GM18867 (cell line): Measurements from ENCODE around the gene KRT80.

ENCODE experiments used
- ATAC-seq: cut with Tn5 transposase; IDR thresholded peaks from one replicate; pipeline ENCODE4 v1.9.1; 2021; ENCODE audit warnings: mild to moderate bottlenecking, moderate library complexity; ENCODE audit not compliant: unreplicated experiment

The KRT80 gene

DNA sequence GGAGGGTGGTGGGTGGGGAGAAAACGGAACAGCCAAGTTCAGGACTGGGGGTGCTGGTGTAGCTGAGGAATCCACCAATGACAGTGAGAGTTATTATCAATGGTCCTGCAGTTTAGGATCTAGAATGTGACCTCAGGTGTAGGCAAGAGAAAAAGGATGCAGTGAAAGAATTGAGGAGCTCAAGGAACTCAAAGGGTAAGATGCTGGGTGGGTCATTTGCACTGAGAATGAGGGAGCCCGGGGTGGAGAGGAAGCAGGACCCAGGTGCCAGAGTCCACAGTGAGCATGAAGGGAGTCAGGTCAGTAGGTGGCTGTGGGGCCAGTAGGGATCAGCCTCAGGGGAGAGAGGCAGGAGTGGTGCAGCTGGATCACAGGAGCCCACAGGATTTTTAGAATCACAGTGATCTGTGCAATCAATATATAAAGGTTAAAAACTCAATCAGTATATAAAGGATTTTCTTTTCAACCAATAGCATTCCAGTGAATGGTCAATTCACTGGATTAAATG, 38.1 kb upstream of the KRT80 start:
- no peak for ATAC-seq

DNA sequence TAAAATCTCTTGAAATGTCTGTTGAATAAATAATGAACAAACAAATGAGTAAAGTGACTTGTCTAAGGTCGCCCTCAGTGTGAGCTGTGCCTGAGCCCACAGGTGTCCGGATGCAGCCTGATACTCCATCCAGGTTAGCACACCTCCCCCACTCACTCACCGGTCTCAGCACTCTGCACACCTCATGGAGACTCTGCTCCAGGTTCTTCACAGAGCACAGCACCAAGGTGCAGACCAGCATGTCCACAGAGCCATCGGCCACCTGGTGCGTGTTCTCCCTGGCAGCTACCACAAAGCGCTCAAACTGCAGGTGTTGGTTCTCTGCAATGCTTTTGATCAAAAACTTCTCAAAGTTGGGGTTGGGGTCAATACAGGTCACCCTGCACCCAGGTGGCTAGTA, 37.1 kb upstream of the KRT80 start:
- no peak for ATAC-seq

DNA sequence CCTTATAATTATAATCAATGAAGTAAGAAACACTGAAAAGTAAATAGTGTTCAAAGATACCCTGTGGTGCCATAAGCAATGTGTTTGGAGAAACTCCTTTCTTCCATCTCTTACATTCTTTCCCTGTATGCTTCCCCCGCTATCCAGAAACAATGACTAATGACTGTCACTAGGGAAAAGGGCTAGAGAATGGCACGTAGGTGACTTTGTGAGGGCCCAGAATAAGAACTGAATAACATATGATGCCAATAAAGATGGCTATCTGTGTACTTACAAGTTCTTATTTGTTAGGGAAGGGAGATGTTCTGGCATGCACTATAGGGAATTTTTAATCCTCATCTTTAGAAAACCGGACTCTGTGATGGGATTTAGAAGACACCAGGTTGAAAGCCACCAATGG, 36.6 kb upstream of the KRT80 start:
- no peak for ATAC-seq

DNA sequence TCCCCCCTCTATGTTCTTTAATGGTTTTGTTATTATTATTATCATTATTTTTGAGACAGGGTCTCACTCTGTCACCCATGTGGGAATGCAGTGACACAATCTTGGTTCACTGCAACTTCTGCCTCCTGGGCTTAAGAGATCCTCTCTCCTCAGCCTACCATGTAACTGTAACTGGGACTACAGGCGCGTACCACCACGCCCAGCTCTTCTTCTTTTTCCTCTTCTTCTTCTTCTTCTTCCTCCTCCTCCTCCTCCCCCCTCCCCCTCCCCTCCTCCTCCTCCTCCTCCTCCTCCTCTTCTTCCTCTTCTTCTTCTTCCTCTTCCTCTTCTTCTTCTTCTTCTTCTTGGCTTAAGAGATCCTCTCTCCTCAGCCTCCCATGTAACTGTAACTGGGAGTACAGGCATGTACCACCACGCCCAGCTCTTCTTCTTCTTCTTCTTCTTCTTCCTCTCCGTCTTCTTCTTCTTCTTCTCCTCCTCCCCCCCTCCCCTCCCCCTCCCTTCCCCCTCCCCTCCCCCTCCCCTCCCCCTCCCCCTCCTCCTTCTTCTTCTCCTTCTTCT, 35.9 kb upstream of the KRT80 start:
- ATAC-seq = no peak

DNA sequence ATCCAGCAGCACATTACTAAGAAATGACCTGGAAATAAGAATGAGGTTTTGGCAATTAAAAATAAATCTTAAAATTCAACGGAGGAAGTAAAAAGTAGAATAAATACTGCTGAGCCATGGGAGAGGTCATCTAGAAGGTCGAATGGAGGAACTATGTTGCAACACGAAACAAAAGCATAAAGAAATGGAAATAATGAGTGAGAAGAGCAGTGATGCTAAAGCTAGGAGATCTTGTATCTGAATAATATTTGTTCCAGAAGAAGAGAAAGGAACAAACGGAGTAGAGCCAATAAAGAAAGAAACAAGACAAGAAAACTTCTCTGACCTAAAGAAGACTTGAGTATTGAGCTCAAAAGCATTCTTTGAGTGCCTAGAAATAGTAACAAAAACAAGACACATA, 34.6 kb upstream of the KRT80 start:
- ATAC-seq = no peak

DNA sequence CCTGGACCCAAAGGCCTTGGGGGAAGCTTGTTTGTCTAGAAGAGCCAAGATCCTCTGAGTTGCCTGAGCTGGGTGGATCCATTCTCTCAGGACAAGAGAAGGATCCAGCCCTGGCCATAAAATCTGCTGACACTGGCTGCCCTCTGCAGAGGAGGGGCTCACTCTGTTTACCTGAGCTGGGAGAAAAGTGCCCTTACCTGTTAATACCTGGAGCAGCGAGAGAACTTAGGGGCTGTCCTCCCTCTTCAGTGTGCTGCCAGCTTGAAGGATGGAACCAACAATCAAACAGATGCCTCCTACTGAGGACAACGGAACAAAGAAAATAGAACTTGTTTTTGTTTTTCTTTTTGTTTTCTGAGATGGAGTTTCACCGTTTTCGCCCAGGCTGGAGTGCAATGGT, 33.9 kb upstream of the KRT80 start:
- no peak for ATAC-seq

DNA sequence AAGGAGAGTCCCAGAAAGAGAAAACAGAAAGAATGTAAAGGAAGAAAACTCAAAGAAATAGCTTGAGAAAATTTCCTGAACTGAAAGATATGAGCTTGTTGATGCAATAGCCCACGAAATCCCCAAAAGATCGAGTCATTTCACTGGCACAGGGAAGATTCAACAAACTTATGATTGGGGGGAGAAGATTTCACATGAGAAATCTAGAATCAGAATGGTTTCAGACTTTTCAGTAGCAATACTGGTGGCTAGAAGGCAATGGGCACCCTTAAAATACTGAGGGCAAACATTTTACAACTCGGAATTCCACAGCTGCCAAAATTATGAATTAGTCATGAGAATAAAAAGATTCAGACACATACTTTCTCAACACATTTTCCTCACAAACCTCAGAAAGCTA, 32.3 kb upstream of the KRT80 start:
- ATAC-seq = no peak

DNA sequence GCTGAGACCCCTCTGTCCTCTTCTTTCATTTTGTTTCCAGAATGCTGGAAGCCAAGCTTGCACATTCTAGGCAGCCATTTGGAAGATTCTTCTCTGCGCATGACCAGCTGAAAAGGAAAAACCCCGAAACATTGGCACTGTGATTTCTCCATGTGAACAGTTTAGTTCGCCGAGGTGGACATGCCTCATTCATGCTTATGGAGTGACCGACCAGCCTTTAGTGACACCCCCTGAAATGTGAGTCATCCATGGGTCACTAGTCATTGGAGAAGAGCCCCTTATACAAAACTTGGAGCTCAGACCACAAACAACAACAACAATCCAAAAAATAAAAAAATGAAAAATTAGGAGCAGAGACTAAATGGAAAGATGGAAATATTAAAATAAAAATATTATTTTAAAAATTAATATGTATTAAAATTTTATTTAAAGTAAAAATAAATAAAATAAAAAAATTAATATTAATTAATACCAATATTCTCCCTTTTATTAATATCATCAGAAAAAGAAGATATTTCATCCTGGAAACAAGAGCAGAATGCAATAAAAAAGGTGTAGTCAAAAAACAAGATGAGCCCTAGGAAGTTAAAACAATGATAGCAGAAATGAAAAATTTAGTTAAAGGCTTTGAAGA, 31.7 kb upstream of the KRT80 start:
- ATAC-seq = no peak

DNA sequence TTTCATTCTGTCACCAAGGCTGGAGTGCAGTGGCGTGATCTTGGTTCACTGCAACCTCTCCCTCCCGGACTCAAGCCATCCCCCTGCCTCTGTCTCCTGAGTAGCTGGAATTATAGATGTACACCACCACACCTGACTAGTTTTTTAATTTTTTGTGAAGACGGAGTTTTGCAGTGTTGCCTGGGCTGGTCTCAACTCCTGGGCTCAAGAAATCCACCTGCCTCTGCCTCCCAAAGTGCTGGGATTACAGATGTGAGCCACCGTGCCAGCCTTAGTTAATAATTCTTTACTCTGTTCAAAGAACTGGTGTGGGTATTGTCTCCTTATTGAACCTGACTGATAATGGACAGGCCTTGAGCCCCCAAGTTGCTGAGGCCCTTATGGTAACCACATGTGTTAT, 30.9 kb upstream of the KRT80 start:
- no peak for ATAC-seq

DNA sequence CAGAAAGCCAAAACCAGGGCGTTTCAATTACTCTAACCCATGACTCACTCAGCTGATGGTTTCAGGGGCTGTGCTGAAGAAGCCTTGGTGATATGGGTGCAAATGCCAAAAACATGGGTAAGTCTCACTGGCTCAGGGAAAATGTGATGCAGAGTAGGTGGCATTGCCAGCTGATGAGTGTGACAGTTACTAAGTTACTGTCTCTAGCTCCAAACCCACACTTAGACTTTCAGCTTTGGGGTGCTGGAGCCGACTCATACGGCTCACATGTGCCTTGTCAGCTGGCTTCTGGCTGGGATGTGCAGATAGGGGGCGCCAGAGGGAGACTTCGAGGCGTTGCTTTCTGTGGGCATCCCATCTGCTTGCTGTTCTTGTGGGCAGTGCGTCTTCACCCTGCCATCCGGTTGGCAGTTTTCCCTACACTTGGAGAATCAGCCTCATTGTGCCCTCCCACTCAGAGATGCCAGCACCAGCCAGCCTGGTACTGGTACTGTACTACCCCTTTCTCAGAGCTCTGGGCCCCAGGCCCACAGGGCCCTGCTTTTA, 30.2 kb upstream of the KRT80 start:
- ATAC-seq = no peak

DNA sequence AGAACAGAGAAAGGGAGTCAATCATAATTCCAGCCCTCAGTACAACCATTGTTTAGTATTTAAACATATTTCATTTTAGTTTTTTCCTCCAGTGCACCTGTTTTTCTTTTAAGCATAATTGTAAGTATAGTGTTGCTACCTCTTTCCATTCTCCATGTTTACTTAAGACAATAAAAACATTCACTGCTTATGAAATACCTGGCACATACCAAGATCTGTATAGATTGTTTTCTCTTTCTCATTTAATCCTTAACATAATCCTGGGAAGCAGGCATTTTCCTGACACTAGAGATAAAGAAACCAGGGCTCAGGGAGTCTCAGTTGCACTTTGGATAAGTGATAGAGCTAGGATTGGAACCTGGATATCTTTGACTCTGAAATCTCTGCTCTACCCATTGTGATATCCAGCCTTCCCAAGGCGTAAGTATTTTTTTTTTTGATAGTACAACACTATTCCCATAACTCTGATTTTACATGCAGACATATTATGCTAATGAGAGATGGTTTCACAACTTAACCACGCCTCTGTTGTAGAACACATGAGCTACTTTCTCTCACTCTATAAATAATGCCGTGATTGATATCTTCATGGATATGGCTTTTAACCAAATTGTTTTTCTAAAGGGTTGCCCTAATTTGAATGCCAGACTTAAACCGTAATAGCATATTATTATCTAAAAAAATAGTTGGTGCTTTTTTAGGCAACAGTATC, 29.4 kb upstream of the KRT80 start:
- no peak for ATAC-seq

DNA sequence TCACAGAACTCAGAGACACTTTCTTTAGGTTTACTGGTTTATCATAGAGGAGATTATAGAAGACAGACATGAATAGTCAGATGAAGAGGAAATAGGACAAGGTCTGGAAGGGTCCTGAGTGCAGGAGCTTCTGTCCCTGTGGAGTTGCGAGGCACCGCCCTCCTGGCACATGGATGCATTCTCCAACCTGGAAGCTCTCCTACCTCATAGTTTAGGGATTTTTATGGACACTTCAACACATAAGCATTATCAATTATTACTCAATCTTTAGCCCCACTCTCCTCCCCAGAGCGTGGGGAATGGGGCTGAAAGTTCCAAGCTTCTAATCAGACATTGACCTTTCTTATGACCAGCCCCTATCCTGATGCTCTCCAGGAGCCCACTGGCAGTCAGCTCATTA, 28.7 kb upstream of the KRT80 start:
- ATAC-seq = no peak

DNA sequence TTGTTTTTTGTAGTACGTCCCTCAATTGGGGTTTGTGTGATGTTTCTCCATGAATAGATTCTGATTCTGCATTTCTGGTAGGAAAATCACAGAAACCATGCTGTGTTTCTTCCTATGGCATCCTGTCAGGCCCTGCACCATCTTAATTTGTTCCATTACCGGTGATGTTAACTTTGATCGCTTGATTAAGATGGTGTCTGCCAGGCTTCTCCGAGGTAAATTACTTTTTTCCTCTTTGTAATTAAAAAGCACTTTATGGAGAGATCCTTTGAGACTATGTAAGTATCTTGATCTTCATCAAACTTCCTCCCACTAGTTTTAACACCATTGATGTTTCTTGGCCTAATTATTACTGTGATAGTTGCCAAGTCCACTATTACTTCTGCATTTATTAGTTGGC, 26.2 kb upstream of the KRT80 start:
- no peak for ATAC-seq

DNA sequence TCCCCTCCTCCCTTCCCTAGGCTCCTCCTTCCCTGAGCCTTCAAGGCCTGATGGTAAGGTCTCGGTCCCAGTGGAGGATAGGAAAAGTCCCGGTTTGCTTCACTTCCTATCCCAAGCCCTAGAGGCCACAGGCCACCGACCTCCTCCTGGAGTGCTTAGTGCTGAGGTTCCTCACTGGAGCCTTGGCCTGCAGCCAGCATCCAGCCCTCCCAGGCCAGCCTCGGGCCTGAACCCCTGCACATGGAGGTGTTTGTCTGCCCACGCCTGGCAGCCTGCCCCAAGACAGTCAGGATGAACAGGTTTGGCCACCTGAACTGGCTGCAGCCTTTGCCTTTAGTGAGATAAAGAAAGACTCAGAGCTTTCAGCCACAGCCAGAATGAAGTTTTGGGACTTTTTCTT, 25.4 kb upstream of the KRT80 start:
- no peak for ATAC-seq

DNA sequence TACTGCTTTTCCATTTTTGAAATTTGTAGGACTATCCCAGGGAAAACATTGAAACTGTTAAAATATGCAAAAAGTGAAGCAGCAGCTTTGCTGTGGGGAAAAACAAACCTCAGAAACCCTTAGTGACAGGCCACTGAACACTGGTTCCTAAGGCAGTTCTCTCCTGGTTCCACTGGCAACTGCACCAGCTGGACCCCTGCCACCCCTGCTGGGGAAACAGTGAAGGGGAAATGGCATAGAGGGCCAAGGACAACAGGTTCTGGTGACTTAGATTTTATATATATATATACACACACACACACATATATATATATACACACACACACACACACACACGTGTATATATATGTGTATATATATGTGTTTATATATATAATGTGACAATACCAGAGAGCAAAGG, 25.0 kb upstream of the KRT80 start:
- ATAC-seq = no peak

DNA sequence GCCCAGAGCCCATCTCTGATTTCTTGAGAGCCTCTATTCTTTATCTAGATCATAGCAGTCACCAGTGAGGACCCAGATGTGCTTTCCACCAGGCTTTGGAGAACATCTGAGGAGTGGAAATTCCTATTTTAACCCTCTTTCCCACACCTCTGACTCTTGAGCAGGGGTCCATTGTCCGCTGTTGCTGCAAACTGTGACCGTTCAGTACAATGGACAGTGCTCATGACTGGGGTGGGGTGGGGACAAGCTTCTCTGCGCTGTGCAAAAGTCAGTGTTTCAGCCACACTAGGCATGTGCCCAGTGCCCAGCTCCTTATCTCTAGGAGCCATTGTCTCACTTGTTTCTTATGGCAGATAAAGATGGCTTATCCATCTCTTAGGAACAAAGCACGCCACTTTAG, 24.3 kb upstream of the KRT80 start:
- no peak for ATAC-seq

DNA sequence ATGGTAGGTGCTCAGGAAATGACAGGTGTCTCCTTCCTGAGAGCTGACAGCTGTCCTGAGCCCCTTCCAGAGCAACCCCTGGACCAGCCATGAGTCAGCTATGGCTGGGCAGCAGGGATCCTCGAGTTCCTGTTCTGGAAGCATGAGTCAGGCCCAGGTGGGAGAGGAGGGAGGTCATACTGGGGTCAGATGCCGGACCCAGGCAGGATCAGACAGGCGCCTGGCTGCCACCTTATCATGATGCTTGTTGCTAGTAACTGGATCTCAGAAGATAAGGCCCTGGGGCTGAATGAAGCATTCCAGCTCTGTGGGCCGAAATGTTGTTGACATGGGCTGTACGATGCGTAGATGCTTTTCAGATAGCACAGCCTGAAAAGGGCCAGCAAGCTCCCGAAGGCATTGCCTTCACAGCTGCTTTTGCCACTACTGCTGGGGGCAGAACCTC, 23.8 kb upstream of the KRT80 start:
- ATAC-seq = no peak

DNA sequence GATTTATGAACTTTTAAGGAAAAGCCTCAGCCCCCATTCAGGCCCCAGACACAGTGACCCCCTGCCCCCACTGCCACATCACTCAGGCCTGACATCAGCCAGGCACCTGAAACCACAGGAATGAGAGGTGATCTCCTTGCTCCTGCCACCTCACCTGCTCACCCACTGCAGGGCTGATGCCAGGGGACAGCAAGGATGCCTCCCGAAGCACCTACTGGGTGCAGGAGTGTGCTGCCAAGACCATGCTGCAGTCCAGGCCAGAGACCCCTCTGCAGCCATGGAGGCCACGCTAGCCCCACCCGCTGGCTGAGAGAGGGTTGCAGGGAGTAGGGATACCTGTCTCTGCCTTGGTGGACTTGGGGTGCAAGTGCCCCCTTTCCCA, 22.6 kb upstream of the KRT80 start:
- ATAC-seq = no peak

DNA sequence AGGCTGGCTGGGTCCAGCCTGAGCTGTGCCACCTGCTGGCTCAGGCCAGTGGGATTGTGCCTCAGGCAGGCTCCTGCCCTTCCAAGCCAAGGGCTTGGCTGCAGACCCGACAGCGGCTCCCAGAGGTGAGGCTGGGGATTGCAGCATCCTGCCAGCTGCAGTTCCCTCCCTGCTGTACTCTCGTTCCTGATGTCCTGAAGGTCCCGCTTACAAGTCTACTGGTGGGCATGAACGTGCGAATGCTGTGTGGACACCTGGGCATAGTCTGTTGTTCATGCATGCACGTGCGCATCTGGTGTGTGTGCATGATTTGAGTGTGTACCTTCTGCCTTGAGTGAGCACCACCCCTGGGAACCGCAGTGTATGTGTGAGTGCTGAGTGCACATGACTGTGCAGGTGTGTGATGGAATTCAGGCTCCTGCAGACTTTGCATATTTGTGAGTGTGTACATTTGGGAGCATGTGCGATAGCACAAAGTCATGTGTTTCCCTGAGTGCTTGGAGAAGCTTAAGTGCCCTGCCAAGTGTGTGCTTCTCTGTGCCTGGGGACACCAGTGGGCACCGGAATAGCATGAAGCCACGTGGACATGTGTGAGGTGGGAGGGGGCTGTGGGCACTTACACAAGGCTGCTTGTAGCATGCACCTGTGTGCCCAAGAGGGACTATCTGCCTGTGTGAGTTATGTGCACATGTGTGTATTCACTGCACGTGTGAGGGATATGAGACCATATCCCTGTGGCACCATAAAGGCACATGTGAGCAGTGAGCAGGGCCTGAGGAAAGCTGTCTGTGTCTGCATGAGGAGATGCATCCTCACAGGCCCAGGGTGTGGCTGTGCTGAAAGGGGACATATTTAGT, 22.0 kb upstream of the KRT80 start:
- peak; percentile 54 for ATAC-seq

DNA sequence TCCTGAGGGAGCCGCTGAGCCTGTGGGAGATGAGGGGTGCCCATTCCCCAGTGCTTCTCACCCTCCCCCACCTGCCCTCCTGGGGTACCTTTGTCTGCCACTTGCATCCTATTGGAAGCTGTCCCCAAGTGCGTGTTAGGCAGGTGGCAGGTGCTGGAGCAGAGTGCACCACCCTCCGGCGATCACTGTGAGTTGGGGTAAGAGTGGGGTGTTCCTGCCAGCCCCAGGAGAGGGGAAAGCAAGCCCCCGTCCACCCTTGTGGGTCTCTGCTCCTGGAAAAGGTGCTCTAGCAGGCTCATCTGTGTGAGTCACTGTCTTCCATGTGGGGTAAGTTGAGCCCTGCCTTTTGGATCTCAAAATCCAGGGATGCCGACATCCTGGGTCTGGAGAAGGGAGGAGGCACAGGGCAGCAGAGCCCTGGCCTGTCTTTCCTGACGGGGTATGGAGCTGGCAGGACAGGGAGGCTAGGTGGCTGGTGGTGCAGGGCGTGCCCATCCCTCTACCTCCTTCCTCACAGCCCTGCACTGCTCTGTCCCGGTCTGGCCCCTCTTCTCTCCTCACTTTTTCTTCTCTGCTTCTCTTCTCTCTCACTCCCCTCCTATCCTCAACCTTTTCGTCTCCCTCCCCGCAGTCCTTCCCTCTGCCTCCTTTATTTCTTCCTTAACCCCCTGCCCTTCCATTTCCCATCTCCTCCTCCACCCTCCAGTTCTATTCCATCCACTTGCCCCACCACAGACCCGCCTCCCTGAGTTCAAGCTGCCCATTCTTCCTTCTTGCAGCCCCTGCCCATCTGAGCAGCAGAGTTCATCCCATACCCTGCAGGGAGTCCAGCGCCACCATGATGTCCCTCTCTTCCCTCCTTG, 21.1 kb upstream of the KRT80 start:
- no peak for ATAC-seq
